Daoy (cell line): Measurements from ENCODE around the gene DAPK3. TPM values are rescaled to one million over a fixed set of nuclear protein-coding genes. Genes with fewer than 3 reads are reported as not detected.
A peak's percentile ranks its signal among the peaks of the same experiment; 100 is the strongest.

Experiments
- DNase-seq: peaks from one replicate; pipeline ENCODE4 v3.0.0-alpha.2; 2015; ENCODE audit warnings: low read depth
- total RNA-seq: library from RNA; depleted of rRNA; stranded (reverse); fragments of >200 nt; shearing (Covaris generic); gene quantifications from 2 replicates; pipeline ENCODE4 v1.2.3, GENCODE V29; 2014; rRNA removed

The DAPK3 gene
- total RNA-seq, 1 experiment from 2014 or later: 135 TPM

DNA sequence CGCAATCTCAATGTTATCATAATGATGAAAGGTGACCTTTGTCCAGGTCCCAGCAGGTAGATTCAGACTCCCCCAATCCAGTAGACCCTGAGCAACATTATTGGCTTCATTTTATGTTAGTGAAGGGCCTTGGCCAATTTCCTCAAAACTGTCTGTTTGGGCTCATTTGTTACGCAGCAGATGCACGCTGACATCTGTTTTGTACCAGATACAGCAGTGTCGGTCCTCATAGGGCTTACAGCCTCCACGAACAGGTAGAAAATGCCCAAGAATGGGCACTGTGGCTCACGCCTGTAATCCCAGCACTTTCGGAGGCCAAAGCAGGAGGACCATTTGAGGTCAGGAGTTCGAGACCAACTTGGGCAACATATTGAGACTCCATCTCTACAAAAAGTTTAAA lies 51.1 kb downstream of the DAPK3 start:
- DNase-seq: no peak

DNA sequence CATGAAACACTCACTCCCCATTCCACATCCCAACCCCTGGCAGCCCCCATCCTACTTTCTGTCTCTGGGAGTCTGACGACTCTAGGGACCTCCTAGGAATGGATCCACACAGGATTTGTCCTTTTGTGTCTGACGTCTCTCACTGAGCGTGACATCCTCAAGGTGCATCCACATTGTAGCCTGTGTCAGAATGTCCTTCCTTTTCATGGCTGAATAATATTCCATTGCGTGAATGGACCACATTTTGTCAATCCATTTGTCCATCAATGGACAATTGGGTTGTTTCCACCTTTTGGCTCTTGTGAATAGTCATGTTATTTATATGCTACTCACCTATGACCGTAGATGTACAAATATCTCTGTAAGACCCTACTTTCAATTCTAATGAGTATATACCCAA lies 54.9 kb downstream of the DAPK3 start:
- no peak for DNase-seq

DNA sequence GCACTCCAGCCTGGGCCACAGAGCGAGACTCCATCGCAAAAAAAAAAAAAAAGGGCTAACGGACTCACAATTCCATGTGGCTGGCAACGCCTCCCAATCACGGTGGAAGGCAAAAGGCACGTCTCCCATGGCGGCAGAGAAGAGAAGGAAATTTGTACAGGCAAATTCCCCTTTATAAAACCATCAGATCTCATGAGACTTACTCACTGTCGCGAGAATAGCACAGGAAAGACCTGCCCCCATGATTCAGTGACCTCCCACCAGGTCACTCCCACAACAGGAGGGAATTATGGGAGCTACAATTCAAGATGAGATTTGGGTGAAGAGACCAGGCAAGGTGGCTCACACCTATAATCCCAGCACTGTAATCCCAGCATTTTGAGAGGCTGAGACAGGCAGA lies 56.7 kb downstream of the DAPK3 start:
- peak; percentile 42 for DNase-seq

DNA sequence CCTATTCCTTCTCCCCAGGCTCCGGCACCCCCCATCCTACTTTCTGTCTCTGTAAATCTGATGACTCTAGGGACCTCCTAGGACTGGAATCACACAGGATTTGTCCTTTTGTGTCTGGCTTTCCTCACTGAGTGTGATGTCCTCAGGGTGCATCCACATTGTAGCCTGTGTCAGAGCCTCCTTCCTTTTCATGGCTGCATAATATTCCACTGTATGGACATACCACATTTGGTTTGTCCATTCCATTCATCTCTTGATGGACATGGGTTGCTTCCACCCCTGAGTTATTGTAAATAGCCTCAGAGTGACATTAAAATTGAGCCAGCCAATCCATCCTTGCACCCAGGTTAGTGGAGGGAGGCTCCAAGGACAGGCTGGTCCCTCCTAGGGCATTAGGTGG lies 60.8 kb downstream of the DAPK3 start:
- no peak for DNase-seq

Other genes with a start within 250 kb of the DAPK3 start
- gene APBA3, start 209.4 kb downstream of the DAPK3 start, total RNA-seq: 30.9 and 32.6 TPM in 2 replicates
- gene MRPL54, start 208.4 kb downstream of the DAPK3 start, total RNA-seq: 140 and 153 TPM in 2 replicates
- not detected in 2 replicates for gene RAX2, start 198.9 kb downstream of the DAPK3 start, total RNA-seq
- 0.86 and 4.0 TPM in 2 replicates for gene MATK, start 184.7 kb downstream of the DAPK3 start, total RNA-seq
- gene ZFR2, start 102.1 kb downstream of the DAPK3 start, total RNA-seq: 2.3 and 3.1 TPM in 2 replicates
- 0.11 and 0.42 TPM in 2 replicates for gene ATCAY, start 90.4 kb downstream of the DAPK3 start, total RNA-seq
- gene NMRK2, start 38.0 kb downstream of the DAPK3 start, total RNA-seq: not detected in 2 replicates
- 1,288 and 1,386 TPM in 2 replicates for gene EEF2, start 14.4 kb upstream of the DAPK3 start, total RNA-seq
- gene PIAS4, start 36.6 kb upstream of the DAPK3 start, total RNA-seq: 25.7 and 31.5 TPM in 2 replicates
- 7.9 and 14.8 TPM in 2 replicates for gene ZBTB7A, start 95.8 kb upstream of the DAPK3 start, total RNA-seq
- gene MAP2K2, start 153.0 kb upstream of the DAPK3 start, total RNA-seq: 138 and 183 TPM in 2 replicates
- gene CREB3L3, start 182.5 kb upstream of the DAPK3 start, total RNA-seq: 0.17 TPM in 1 of 2 replicates, not detected in the other
- gene SIRT6, start 211.5 kb upstream of the DAPK3 start, total RNA-seq: 19.0 and 23.9 TPM in 2 replicates
- gene ANKRD24, start 211.6 kb upstream of the DAPK3 start, total RNA-seq: 0.34 and 0.74 TPM in 2 replicates